Calu3 (cell line): ENCODE measurements around the gene ELL. TPM values are rescaled to one million over a fixed set of nuclear protein-coding genes. Genes with fewer than 3 reads are reported as not detected.
A peak's percentile ranks its signal among the peaks of the same experiment; 100 is the strongest.

ENCODE experiments used
- BruUV-seq: library from RNA; stranded (reverse); fragments of 400-500 nt; replicated peaks from 2 replicates; lab custom pipeline; 2021; lab: Mats Ljungman, UMichigan
- CTCF ChIA-PET: fragments of 300-600 bp; sonication (Branson Sonifier 250); formaldehyde crosslinking; loops from one replicate; lab custom pipeline; 2022; ENCODE audit warnings: antibody characterized with exemption; lab: Charles Lee
- DNase-seq: peaks from one replicate; pipeline ENCODE4 v3.0.0; 2022
- H3K27ac Mint-ChIP-seq: one replicate; pipeline ENCODE4 v1.8.0; 2022; ENCODE audit warnings: mixed read lengths; ENCODE audit not compliant: unreplicated experiment
- H3K27me3 Mint-ChIP-seq: one replicate; pipeline ENCODE4 v1.8.0; 2022; ENCODE audit warnings: mixed read lengths; ENCODE audit not compliant: unreplicated experiment
- H3K36me3 Mint-ChIP-seq: one replicate; pipeline ENCODE4 v1.8.0; 2022; ENCODE audit warnings: mild to moderate bottlenecking, moderate library complexity, mixed read lengths; ENCODE audit not compliant: insufficient read depth, unreplicated experiment
- H3K4me1 Mint-ChIP-seq: one replicate; pipeline ENCODE4 v1.8.0; 2022; ENCODE audit warnings: mild to moderate bottlenecking, low read depth, mixed read lengths; ENCODE audit not compliant: unreplicated experiment
- H3K4me3 Mint-ChIP-seq: one replicate; pipeline ENCODE4 v1.8.0; 2022; ENCODE audit warnings: mild to moderate bottlenecking, low read depth, moderate library complexity, mixed read lengths; ENCODE audit not compliant: unreplicated experiment
- H3K9me3 Mint-ChIP-seq: one replicate; pipeline ENCODE4 v1.8.0; 2022; ENCODE audit warnings: low read depth, mixed read lengths; ENCODE audit not compliant: unreplicated experiment
- intact Hi-C: fragments of 100-400 bp; cut with micrococcal nuclease; formaldehyde crosslinking; loops from one replicate; pipeline ENCODE4 v1.10.0; 2022; ENCODE audit not compliant: unreplicated experiment
- total RNA-seq: library from RNA; stranded (reverse); gene quantifications from 2 replicates; pipeline ENCODE4 v1.2.3, GENCODE V29; 2022
- TF ChIP-seq, protein P1 (sequence below): fragments of 200-600 bp; IDR thresholded peaks from one replicate; pipeline ENCODE4 v1.8.0; 2022; ENCODE audit warnings: antibody characterized with exemption; ENCODE audit not compliant: unreplicated experiment

Gene ELL
- total RNA-seq, 1 experiment from 2014 or later, result 11.0 TPM

DNA sequence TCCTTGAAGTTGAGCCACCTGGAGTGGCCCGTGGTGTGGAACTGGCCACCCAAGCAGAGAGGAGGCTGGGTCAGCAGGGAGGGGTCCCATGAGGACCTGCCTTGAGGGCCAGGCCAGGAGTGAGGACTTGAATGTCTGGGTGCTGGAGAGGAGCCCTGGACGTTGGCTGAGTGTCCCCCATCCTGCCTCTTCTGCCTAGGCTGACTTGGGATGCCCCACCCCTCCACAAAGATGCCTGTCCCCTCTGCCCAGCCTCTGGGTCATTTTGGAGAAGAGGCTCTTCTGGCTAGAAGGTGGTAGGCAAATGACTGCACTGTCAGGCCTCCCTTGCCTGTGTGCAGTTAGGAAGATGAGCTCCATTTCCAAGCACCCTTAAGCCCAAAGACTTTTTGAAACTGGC, 100.9 kb downstream of the ELL start:
- H3K9me3 Mint-ChIP-seq, result no peaks in the 10 kb centered on the region
- TF ChIP-seq, protein P1, sequence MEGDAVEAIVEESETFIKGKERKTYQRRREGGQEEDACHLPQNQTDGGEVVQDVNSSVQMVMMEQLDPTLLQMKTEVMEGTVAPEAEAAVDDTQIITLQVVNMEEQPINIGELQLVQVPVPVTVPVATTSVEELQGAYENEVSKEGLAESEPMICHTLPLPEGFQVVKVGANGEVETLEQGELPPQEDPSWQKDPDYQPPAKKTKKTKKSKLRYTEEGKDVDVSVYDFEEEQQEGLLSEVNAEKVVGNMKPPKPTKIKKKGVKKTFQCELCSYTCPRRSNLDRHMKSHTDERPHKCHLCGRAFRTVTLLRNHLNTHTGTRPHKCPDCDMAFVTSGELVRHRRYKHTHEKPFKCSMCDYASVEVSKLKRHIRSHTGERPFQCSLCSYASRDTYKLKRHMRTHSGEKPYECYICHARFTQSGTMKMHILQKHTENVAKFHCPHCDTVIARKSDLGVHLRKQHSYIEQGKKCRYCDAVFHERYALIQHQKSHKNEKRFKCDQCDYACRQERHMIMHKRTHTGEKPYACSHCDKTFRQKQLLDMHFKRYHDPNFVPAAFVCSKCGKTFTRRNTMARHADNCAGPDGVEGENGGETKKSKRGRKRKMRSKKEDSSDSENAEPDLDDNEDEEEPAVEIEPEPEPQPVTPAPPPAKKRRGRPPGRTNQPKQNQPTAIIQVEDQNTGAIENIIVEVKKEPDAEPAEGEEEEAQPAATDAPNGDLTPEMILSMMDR, result no peak
- DNase-seq, result no peak
- CTCF ChIA-PET, result interaction anchor here (0.6 kb wide), 1 partner anchor 637 kb away, joined by 9 read pairs; no protein-coding TSS in a partner anchor
- intact Hi-C loops, result no loop called here
- H3K27me3 Mint-ChIP-seq, result no peaks in the 10 kb centered on the region
- TSS peak; percentile 42 for BruUV-seq
- peaks cover 17% of the 10 kb centered on the region for H3K4me1 Mint-ChIP-seq
- no peak overlapping the region for H3K27ac Mint-ChIP-seq
- H3K4me3 Mint-ChIP-seq, result peak overlapping the region; percentile 83
- peaks cover 43% of the 10 kb centered on the region for H3K36me3 Mint-ChIP-seq

DNA sequence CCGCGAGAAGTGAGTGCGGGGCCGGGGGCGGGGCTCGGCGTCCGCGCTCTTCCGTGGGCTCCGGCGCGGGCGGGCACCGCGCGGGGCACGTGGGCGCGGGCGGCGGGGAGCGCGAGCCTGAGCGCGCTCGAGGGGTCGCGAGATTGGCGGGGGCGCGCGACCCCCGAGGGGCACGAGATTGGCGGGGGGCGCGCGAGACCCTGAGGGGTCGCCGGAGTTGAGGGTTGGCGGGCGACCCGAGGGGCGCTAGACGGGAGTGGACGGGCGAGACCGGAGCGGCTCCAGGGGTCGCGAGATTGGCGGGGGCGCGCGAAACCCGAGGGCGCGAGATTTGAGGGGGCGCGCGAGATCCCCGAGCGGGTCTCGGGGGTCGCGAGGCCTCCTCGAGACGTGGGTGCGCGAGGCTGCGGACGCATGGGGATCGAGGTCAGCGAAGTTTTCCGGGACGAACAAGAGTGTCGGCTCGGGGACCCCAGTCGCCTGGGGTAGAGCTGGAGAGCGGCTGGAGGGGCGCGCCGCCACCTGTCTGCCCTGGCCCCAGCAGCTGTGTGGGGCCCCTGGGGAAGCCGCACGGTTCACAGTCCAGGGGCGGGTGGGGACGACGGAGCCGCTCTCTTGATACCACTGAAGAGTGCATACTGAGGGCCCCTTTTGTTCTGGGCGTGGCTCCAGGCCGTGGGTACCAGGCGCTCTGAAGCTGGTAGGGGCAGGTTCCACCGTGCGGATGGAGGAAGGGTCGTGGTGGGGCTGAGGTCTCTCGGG, 102.0 kb downstream of the ELL start:
- H3K4me1 Mint-ChIP-seq, result peaks cover 17% of the 10 kb centered on the region
- DNase-seq, result no peak
- no TSS peak for BruUV-seq
- TF ChIP-seq, protein P1, result no peak
- no peaks in the 10 kb centered on the region for H3K27me3 Mint-ChIP-seq
- peak overlapping the region; percentile 51 for H3K27ac Mint-ChIP-seq
- H3K4me3 Mint-ChIP-seq, result peak overlapping the region; percentile 83
- CTCF ChIA-PET, result interaction anchor here (0.6 kb wide), 1 partner anchor 152 kb away, joined by 5 read pairs; no protein-coding TSS in a partner anchor
- peaks cover 48% of the 10 kb centered on the region for H3K36me3 Mint-ChIP-seq
- no peaks in the 10 kb centered on the region for H3K9me3 Mint-ChIP-seq
- intact Hi-C loops, result loop anchor here (10.0 kb wide), 1 partner anchor 145 kb away; the partner anchor contains the start of gene IQCN

DNA sequence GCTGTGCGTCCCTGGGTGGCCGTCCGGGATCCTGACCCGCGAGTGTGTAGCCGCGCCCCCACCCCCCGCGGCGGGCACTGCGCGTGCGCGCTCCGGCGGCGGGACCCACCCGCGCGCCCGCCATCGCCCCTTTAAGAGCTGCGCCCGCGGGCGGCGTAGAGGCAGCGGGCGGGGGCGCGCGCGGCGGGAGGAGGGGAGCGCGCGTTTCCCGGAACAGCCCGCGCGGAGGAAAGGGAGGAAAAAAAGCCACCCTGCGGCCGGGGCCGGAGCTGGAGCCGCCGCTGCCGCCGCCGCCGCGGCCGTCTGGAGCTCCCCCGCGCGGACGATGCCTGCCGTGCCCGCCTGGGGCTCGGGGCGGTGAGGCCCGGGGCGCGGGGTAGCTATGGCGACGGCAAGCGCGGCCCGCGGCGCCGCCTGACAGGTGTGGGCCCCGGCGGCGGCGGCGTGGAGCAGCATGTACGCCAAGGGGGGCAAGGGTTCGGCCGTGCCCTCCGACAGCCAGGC, 102.6 kb downstream of the ELL start, which contains the start of gene SSBP4:
TSS of gene SSBP4 (plus strand) at position 204 of the 504 bp plus-strand sequence. CDS start at position 455, 251 bp downstream.
- Mint-ChIP-seq H3K27me3 (no peaks in the 10 kb centered on the region), H3K4me1 (peaks cover 23% of the 10 kb centered on the region), H3K4me3 (peak within 1 kb of the TSS; percentile 83), H3K9me3 (no peaks in the 10 kb centered on the region), H3K27ac (peak within 1 kb of the TSS; percentile 51), H3K36me3 (peaks cover 48% of the 10 kb centered on the region)
- no TSS peak for BruUV-seq
- DNase-seq, result peak; percentile 79
- CTCF ChIA-PET, result no interaction called here
- intact Hi-C loops, result loop anchor here (10.0 kb wide), 1 partner anchor 144 kb away; the partner anchor contains the start of gene IQCN
- TF ChIP-seq, protein P1, result no peak

DNA sequence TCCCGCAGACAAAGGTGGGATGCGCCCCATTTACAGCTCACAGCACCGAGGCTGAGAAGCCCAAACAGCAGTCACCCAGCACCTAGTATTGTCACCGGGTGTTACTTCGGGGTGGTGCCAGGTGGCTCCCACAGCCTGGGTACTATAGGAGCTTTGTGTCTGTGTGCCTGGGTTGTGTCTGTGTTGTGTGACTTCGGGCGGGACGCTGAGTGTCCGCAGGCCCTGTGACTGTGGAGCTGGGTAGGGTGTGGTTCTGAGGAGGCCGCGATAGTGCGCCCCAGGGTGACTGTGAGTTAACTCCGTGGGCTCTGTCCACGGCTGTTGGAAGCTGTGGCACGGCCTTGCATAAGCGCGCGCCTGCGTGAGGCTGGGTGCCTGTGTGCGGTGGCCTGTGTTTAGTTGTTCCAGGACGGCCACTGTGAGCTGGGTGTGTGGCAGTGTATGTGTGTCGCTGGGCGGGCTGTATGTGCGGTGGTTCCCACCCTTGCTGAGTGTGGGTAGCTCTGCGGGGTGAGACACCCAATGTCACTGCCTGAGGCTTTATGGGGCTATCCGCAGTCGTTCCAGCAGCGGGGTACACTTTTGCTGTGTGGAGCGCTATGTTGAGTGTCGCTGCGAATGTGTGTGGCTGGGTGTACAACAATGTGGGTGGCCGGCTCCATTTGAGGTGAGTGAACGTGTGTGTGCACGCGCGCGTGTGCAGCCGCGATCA, 103.2 kb downstream of the ELL start:
- no peaks in the 10 kb centered on the region for H3K27me3 Mint-ChIP-seq
- H3K9me3 Mint-ChIP-seq, result no peaks in the 10 kb centered on the region
- intact Hi-C loops, result loop anchor here (10.0 kb wide), 1 partner anchor 144 kb away; the partner anchor contains the start of gene IQCN
- no peak overlapping the region for H3K27ac Mint-ChIP-seq
- TF ChIP-seq, protein P1, result no peak
- BruUV-seq, result no TSS peak
- CTCF ChIA-PET, result interaction anchor here (1.5 kb wide), 1 partner anchor 139 kb away, joined by 4 read pairs; no protein-coding TSS in a partner anchor
- peaks cover 48% of the 10 kb centered on the region for H3K36me3 Mint-ChIP-seq
- peak overlapping the region; percentile 83 for H3K4me3 Mint-ChIP-seq
- DNase-seq, result no peak
- H3K4me1 Mint-ChIP-seq, result peaks cover 25% of the 10 kb centered on the region
